Brain microvascular endothelial cell (primary cell): ENCODE results near the gene MT1B.

ENCODE experiments used
- DNase-seq: peaks from one replicate; pipeline ENCODE4 v3.0.0-alpha.2; 2020
- H3K27ac ChIP-seq: fragments of 250-450 bp; sonication (Bioruptor Pico); 2 replicates; pipeline ENCODE4 v1.5.1; 2020; ENCODE audit warnings: mild to moderate bottlenecking, moderate library complexity
- H3K27me3 ChIP-seq: fragments of 250-450 bp; sonication (Bioruptor Pico); replicated peaks from 2 replicates; pipeline ENCODE4 v1.5.1; 2020; ENCODE audit warnings: mild to moderate bottlenecking
- H3K36me3 ChIP-seq: fragments of 250-450 bp; sonication (Bioruptor Pico); replicated peaks from 2 replicates; pipeline ENCODE4 v1.5.1; 2020; ENCODE audit warnings: mild to moderate bottlenecking
- H3K4me3 ChIP-seq: 2 replicates; pipeline ENCODE4 v1.5.1; 2011; ENCODE audit warnings: low read depth, mild to moderate bottlenecking, control low read depth, low read length, moderate library complexity
- CTCF ChIP-seq: IDR thresholded peaks from 2 replicates; pipeline ENCODE4 v1.5.1; 2011; ENCODE audit warnings: low read depth, mild to moderate bottlenecking, moderate library complexity, low read length, control low read depth, inconsistent platforms; ENCODE audit errors: missing control alignments
- in situ Hi-C: cut with HindIII; loops from 2 replicates; pipeline ENCODE4 v1.10.0; 2017; ENCODE audit warnings: low sequenced_read_pairs, low pct_ligation_motif_present

Gene MT1B

DNA sequence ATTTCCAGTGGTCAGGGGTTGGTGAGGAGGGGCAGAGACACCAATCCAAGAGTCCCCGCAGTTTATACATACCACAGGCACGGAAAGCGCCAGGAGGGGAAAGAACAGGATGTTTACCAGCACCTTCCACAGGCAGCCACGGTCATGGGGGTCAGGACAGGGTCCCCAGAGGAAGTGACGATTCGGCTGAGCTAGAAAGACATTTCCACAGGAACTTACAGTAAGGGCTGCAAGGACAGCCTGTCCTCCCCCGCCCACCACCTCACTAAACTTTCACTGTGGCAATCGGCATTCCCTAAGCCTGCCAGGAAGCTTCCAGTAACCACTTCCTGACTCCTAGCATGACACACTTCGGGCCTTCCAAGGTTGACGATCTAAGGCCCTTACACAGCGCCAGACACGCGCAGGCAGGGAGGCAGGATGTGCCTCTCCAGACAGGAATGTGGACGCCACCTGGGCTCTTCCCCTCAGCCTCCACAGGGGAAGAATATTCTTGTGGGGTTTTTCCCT is 44.5 kb upstream of the MT1B start:
- TF ChIP-seq CTCF = no peak
- H3K27ac ChIP-seq = peak overlapping the region; percentile 97
- H3K27me3 ChIP-seq = no peaks in the 10 kb centered on the region
- DNase-seq = peak; percentile 97
- peak overlapping the region; percentile 52 for H3K4me3 ChIP-seq
- in situ Hi-C loops = no loop called here
- no peaks in the 10 kb centered on the region for H3K36me3 ChIP-seq

DNA sequence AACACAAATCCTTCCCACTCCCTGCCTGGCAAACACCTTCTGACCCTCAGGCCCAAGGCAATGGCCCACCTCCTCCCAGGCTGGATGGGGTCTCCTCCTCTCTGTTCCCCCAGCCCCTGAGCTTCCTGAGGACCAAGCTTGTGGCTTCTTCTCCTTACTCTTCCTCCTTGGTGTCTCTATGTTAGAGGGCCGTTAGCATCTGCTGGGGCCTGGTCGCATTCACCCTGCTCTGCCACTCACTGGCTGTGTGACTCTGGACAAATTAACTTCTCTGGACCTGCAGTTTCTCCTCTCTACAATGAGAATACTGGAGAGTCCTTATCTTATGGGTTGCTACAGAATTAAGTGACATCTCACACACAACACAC is 44.0 kb upstream of the MT1B start:
- Histone ChIP-seq H3K4me3 (peak overlapping the region; percentile 52), H3K36me3 (no peaks in the 10 kb centered on the region), H3K27me3 (no peaks in the 10 kb centered on the region), H3K27ac (peak overlapping the region; percentile 97)
- in situ Hi-C loops = no loop called here
- TF ChIP-seq CTCF = no peak
- DNase-seq = no peak

DNA sequence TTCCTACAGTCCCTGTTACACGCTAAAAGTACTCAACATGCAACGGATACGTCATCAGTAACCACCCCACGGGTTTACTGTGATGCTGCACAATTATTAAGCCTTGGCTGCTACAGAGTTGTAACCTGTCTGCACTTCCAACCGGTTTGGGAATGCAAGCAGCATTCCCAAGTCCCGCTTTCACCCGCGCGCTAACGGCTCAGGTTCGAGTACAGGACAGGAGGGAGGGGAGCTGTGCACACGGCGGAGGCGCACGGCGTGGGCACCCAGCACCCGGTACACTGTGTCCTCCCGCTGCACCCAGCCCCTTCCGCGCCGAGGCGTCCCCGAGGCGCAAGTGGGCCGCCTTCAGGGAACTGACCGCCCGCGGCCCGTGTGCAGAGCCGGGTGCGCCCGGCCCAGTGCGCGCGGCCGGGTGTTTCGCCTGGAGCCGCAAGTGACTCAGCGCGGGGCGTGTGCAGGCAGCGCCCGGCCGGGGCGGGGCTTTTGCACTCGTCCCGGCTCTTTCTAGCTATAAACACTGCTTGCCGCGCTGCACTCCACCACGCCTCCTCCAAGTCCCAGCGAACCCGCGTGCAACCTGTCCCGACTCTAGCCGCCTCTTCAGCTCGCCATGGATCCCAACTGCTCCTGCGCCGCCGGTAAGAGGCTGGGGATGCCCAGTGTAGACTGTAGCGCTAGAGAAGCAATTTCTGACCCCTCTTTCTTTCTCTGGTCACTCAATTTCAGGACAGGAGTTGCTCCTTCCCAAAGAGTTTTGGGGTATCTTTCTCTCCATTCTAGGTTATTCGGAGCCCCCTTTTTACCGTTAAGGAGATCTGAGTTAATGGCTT is 43.4 kb upstream of the MT1B start, which contains the start of gene MT2A:
TSS of gene MT2A (plus strand) at position 542 of the 833 bp plus-strand sequence. CDS start at position 614, 72 bp downstream.
- DNase-seq = peak; percentile 96
- in situ Hi-C loops = no loop called here
- H3K4me3 ChIP-seq = peak within 1 kb of the TSS; percentile 95
- no peak for TF ChIP-seq CTCF
- no peaks in the 10 kb centered on the region for H3K27me3 ChIP-seq
- H3K27ac ChIP-seq = peak within 1 kb of the TSS; percentile 97
- no peaks in the 10 kb centered on the region for H3K36me3 ChIP-seq

DNA sequence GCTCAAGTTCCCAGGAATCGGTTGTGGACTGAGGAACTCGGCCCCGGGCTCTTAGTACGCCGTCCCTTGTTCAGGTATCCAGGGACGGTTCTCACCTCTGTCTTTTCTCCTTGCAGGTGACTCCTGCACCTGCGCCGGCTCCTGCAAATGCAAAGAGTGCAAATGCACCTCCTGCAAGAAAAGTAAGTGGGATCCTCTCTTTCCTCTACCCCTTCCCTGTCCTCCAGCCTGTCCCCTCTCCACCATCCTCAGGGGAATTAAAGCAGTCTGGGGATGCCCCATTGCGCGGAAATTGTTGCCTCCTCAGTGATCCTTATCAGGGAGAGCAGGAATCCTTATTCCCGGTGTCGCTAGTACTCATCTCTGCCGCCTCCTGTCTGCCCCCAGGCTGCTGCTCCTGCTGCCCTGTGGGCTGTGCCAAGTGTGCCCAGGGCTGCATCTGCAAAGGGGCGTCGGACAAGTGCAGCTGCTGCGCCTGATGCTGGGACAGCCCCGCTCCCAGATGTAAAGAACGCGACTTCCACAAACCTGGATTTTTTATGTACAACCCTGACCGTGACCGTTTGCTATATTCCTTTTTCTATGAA is 42.7 kb upstream of the MT1B start:
- no peaks in the 10 kb centered on the region for H3K27me3 ChIP-seq
- in situ Hi-C loops = no loop called here
- no peak for TF ChIP-seq CTCF
- no peaks in the 10 kb centered on the region for H3K36me3 ChIP-seq
- H3K4me3 ChIP-seq = peak overlapping the region; percentile 95
- H3K27ac ChIP-seq = peak overlapping the region; percentile 97
- no peak for DNase-seq

- in situ Hi-C loops = no loop called here
Observed at GRCh38 chr16:56609463-56609921, 42.2 kb upstream of the MT1B start.

More at GRCh38 chr16:56609463-56609921, 42.2 kb upstream of the MT1B start:
- Histone ChIP-seq H3K36me3 (no peaks in the 10 kb centered on the region), H3K4me3 (peak overlapping the region; percentile 95), H3K27me3 (no peaks in the 10 kb centered on the region), H3K27ac (peak overlapping the region; percentile 97)
- DNase-seq = peak; percentile 81
- TF ChIP-seq CTCF = peak; percentile 30
